Large intestine (tissue), 3 donors: ENCODE measurements around the gene DRC1. TPM values are rescaled to one million over a fixed set of nuclear protein-coding genes. Genes with fewer than 3 reads are reported as not detected.
A peak's percentile ranks its signal among the peaks of the same experiment; 100 is the strongest.

ENCODE experiments used
- DNase-seq, 2 donors: peaks; one replicate each; pipeline versions ENCODE4 v3.0.0 to v3.0.0-alpha.2; 2013
- H3K27ac ChIP-seq: one replicate; pipeline ENCODE4 v1.5.1; 2013; ENCODE audit warnings: low read length
- H3K27me3 ChIP-seq: 2 replicates; pipeline ENCODE4 v1.6.1; 2013; ENCODE audit warnings: low read length; ENCODE audit not compliant: control insufficient read depth, insufficient read depth
- H3K36me3 ChIP-seq: 2 replicates; pipeline ENCODE4 v1.6.1; 2013; ENCODE audit warnings: low read length; ENCODE audit not compliant: control insufficient read depth, insufficient read depth
- H3K4me1 ChIP-seq: one replicate; pipeline ENCODE4 v1.6.1; 2013; ENCODE audit warnings: low read length; ENCODE audit not compliant: control insufficient read depth, insufficient read depth
- H3K4me3 ChIP-seq: one replicate; pipeline ENCODE4 v1.5.1; 2013; ENCODE audit warnings: low read length
- H3K9me3 ChIP-seq: one replicate; pipeline ENCODE4 v1.6.1; 2013; ENCODE audit warnings: mild to moderate bottlenecking, low read depth, low read length, moderate library complexity; ENCODE audit not compliant: control insufficient read depth
- WGBS: methylation state at CpG from one replicate; pipeline ENCODE4 v1.1.5; 2013; ENCODE audit warnings: low lambda C conversion rate; ENCODE audit not compliant: insufficient coverage; 5-methylcytosine and 5-hydroxymethylcytosine counted together
- polyA plus RNA-seq: library from polyadenylated mRNA; unstranded; fragments of 120-200 nt; gene quantifications from one replicate; pipeline ENCODE4 v1.2.1, GENCODE V29; 2013

Gene DRC1
- polyA plus RNA-seq, 1 donor: 0.76 TPM

- DNase-seq: no peak
- no peaks in the 10 kb centered on the region for H3K27me3 ChIP-seq
- no peak overlapping the region for H3K4me3 ChIP-seq
- H3K4me1 ChIP-seq: no peaks in the 10 kb centered on the region
- no peaks in the 10 kb centered on the region for H3K36me3 ChIP-seq
- no peak overlapping the region for H3K27ac ChIP-seq
- WGBS: 60% methylated on average over 2 of the region's 9 CpGs
- H3K9me3 ChIP-seq: no peaks in the 10 kb centered on the region
Observed at GRCh38 chr2:26422947-26423629, 21.4 kb downstream of the DRC1 start.

- H3K9me3 ChIP-seq: no peaks in the 10 kb centered on the region
- no peak overlapping the region for H3K27ac ChIP-seq
- DNase-seq: no peak
- H3K4me1 ChIP-seq: no peaks in the 10 kb centered on the region
- no peak overlapping the region for H3K4me3 ChIP-seq
- WGBS: 100% methylated on average over 1 of the region's 9 CpGs
- H3K27me3 ChIP-seq: no peaks in the 10 kb centered on the region
- H3K36me3 ChIP-seq: no peaks in the 10 kb centered on the region
Observed at GRCh38 chr2:26423750-26424149, 22.0 kb downstream of the DRC1 start.

- no peak for DNase-seq
Observed at GRCh38 chr2:26424221-26424620, 22.5 kb downstream of the DRC1 start.

GRCh38 chr2:26428846-26429245 is 27.1 kb downstream of the DRC1 start:
- WGBS: no CpG with 5 or more reads among the region's 2 CpGs
- Histone ChIP-seq H3K27ac (no peak overlapping the region), H3K4me1 (no peaks in the 10 kb centered on the region), H3K9me3 (no peaks in the 10 kb centered on the region), H3K4me3 (no peak overlapping the region), H3K27me3 (no peaks in the 10 kb centered on the region), H3K36me3 (no peaks in the 10 kb centered on the region)
- peak; percentile 61 to 73 for DNase-seq

More at GRCh38 chr2:26424221-26424620, 22.5 kb downstream of the DRC1 start:
- 50% methylated on average over 1 of the region's 3 CpGs for WGBS
- H3K4me3 ChIP-seq: no peak overlapping the region
- H3K27me3 ChIP-seq: no peaks in the 10 kb centered on the region
- no peaks in the 10 kb centered on the region for H3K4me1 ChIP-seq
- H3K27ac ChIP-seq: no peak overlapping the region
- no peaks in the 10 kb centered on the region for H3K36me3 ChIP-seq
- no peaks in the 10 kb centered on the region for H3K9me3 ChIP-seq

- Histone ChIP-seq H3K36me3 (no peaks in the 10 kb centered on the region), H3K4me1 (no peaks in the 10 kb centered on the region), H3K9me3 (no peaks in the 10 kb centered on the region), H3K4me3 (no peak overlapping the region), H3K27me3 (no peaks in the 10 kb centered on the region), H3K27ac (no peak overlapping the region)
- WGBS: 82% methylated on average over 2 of the region's 8 CpGs
- DNase-seq: no peak
Observed at GRCh38 chr2:26429779-26430578, 28.3 kb downstream of the DRC1 start.

- Histone ChIP-seq H3K9me3 (no peaks in the 10 kb centered on the region), H3K4me3 (no peak overlapping the region), H3K27me3 (no peaks in the 10 kb centered on the region), H3K4me1 (no peaks in the 10 kb centered on the region), H3K27ac (no peak overlapping the region), H3K36me3 (no peaks in the 10 kb centered on the region)
- WGBS: no CpG with 5 or more reads among the region's 7 CpGs
- no peak for DNase-seq
Observed at GRCh38 chr2:26430826-26431225, 29.1 kb downstream of the DRC1 start.

- H3K27ac ChIP-seq: no peak overlapping the region
- no peaks in the 10 kb centered on the region for H3K9me3 ChIP-seq
- H3K27me3 ChIP-seq: no peaks in the 10 kb centered on the region
- DNase-seq: no peak
- no peak overlapping the region for H3K4me3 ChIP-seq
- no peaks in the 10 kb centered on the region for H3K4me1 ChIP-seq
- no peaks in the 10 kb centered on the region for H3K36me3 ChIP-seq
Observed at GRCh38 chr2:26432363-26432762, 30.6 kb downstream of the DRC1 start.

GRCh38 chr2:26432859-26433258 is 31.1 kb downstream of the DRC1 start:
- DNase-seq: no peak
- WGBS: no CpG with 5 or more reads among the region's 2 CpGs
- H3K4me3 ChIP-seq: no peak overlapping the region
- H3K9me3 ChIP-seq: no peaks in the 10 kb centered on the region
- no peaks in the 10 kb centered on the region for H3K27me3 ChIP-seq
- H3K36me3 ChIP-seq: no peaks in the 10 kb centered on the region
- H3K27ac ChIP-seq: no peak overlapping the region
- H3K4me1 ChIP-seq: no peaks in the 10 kb centered on the region

- WGBS: no CpG with 5 or more reads among the region's 2 CpGs
- Histone ChIP-seq H3K4me3 (no peak overlapping the region), H3K36me3 (no peaks in the 10 kb centered on the region), H3K4me1 (peaks cover 11% of the 10 kb centered on the region), H3K27ac (no peak overlapping the region), H3K27me3 (no peaks in the 10 kb centered on the region), H3K9me3 (no peaks in the 10 kb centered on the region)
- DNase-seq: no peak
Observed at GRCh38 chr2:26435106-26435505, 33.4 kb downstream of the DRC1 start.

- Histone ChIP-seq H3K27me3 (no peaks in the 10 kb centered on the region), H3K4me1 (peaks cover 13% of the 10 kb centered on the region), H3K36me3 (no peaks in the 10 kb centered on the region), H3K27ac (peak overlapping the region; percentile 70), H3K4me3 (no peak overlapping the region), H3K9me3 (no peaks in the 10 kb centered on the region)
- DNase-seq: peak; percentile 84 to 92
- WGBS: 13% methylated on average over 1 of the region's 8 CpGs
Observed at GRCh38 chr2:26438526-26438925, 36.8 kb downstream of the DRC1 start.
